ENCODE results near the gene FAM118A. TPM values are rescaled to one million over a fixed set of nuclear protein-coding genes. Genes with fewer than 3 reads are reported as not detected.

FAM118A gene
- total RNA-seq, 1 experiment from 2014 or later, result 37.9 TPM

GRCh38 chr22:45292731-45293442 is 16.8 kb upstream of the FAM118A start:
- Histone ChIP-seq H3K9ac (ENCODE audit: extremely low read depth, insufficient read length, low read length) (no peak overlapping the region), H2AK5ac (ENCODE audit: insufficient read length, low read length) (no peak overlapping the region), H4K91ac (ENCODE audit: insufficient read length, low read depth, low read length) (no peak overlapping the region), H3K79me1 (ENCODE audit: insufficient read depth, low read depth, low read length, poor library complexity, severe bottlenecking) (no peaks in the 10 kb centered on the region), H2AFZ (ENCODE audit: low read length) (no peak overlapping the region), H3K9me3 (ENCODE audit: control insufficient read depth, low read depth, low read length) (no peaks in the 10 kb centered on the region), H3K23ac (ENCODE audit: insufficient read length, low read depth, low read length) (no peak overlapping the region), H3K4ac (ENCODE audit: low read depth, low read length) (no peak overlapping the region), H3K4me1 (ENCODE audit: insufficient read depth, low read length) (peaks cover 2% of the 10 kb centered on the region; the same call in 1 of the 2 replicates), H4K5ac (ENCODE audit: insufficient read length, low read depth, low read length) (no peak overlapping the region), H3K56ac (ENCODE audit: insufficient read length, low read depth, low read length) (no peak overlapping the region), H3K4me2 (ENCODE audit: insufficient read depth, insufficient read length, low read length) (no peak overlapping the region), H2BK120ac (ENCODE audit: low read depth, low read length, poor library complexity, severe bottlenecking) (no peak overlapping the region), H2BK12ac (ENCODE audit: insufficient read length, low read depth, low read length) (no peak overlapping the region), H3K27me3 (ENCODE audit: insufficient read depth, low read length) (no peaks in the 10 kb centered on the region), H2BK20ac (ENCODE audit: low read depth, low read length, poor library complexity, severe bottlenecking) (no peak overlapping the region), H3T11ph (ENCODE audit: low read length) (no peak overlapping the region), H3K79me2 (ENCODE audit: insufficient read depth, low read length) (no peaks in the 10 kb centered on the region), H3K23me2 (ENCODE audit: insufficient read length, low read depth, low read length, poor library complexity, severe bottlenecking) (no peaks in the 10 kb centered on the region), H2BK5ac (ENCODE audit: insufficient read length, low read length) (no peak overlapping the region), H4K20me1 (ENCODE audit: control insufficient read depth, insufficient read depth, insufficient read length) (no peaks in the 10 kb centered on the region), H3K27ac (ENCODE audit: insufficient read length, low read depth, low read length) (no peak overlapping the region), H4K8ac (replicated peaks; ENCODE audit: insufficient read length, low read depth, low read length) (no peak overlapping the region), H3K18ac (ENCODE audit: insufficient read length, low read depth, low read length) (no peak overlapping the region), H3K14ac (ENCODE audit: insufficient read depth, low read length) (no peak overlapping the region), H2BK15ac (ENCODE audit: low read depth, low read length) (no peak overlapping the region)
- H3K27ac Mint-ChIP-seq, result no peak overlapping the region
- H3K36me3 Mint-ChIP-seq (ENCODE audit: insufficient read depth in 1 of 3, low read depth in 3 of 3), result no peaks in the 10 kb centered on the region
- peaks cover 22% of the 10 kb centered on the region for H3K27me3 Mint-ChIP-seq (ENCODE audit: low read depth)
- no peak for DNase-seq
- TF ChIP-seq CTCF (conservative IDR thresholded peaks at IDR 0.05), result no peak
- H3K4me3 Mint-ChIP-seq, result no peak overlapping the region
- H3K4me1 Mint-ChIP-seq, result peaks cover 0 to 5% of the 10 kb centered on the region in 2 experiments; a peak in 1 of 4 replicates
- WGBS (ENCODE audit: extremely low coverage, insufficient read length, low lambda C conversion rate), result no CpG with 5 or more reads among the region's 23 CpGs
- H3K9me3 Mint-ChIP-seq, result no peaks in the 10 kb centered on the region
